GM12875 (cell line): Measurements from ENCODE around the gene OR2AK2.

Source experiments
- H3K4me3 ChIP-seq: one replicate; pipeline ENCODE4 v1.5.1; 2011; ENCODE audit warnings: low read depth, low read length, control low read depth
- CTCF ChIP-seq: IDR thresholded peaks from 2 replicates; pipeline ENCODE4 v1.5.1; 2011; ENCODE audit warnings: low read depth, mild to moderate bottlenecking, control low read depth, inconsistent platforms, low read length, moderate library complexity, borderline replicate concordance; ENCODE audit not compliant: insufficient read depth

Gene OR2AK2

GRCh38 chr1:247966532-247967204 lies 1.6 kb downstream of the OR2AK2 start:
- H3K4me3 ChIP-seq, result no peak overlapping the region
- no peak for TF ChIP-seq CTCF

GRCh38 chr1:247992986-247993385 lies 28.0 kb downstream of the OR2AK2 start:
- TF ChIP-seq CTCF, result no peak

GRCh38 chr1:247998811-247999210 lies 33.8 kb downstream of the OR2AK2 start:
- TF ChIP-seq CTCF, result no peak
- no peak overlapping the region for H3K4me3 ChIP-seq

More at GRCh38 chr1:247992986-247993385, 28.0 kb downstream of the OR2AK2 start:
- H3K4me3 ChIP-seq, result no peak overlapping the region

GRCh38 chr1:248000169-248000568 lies 35.1 kb downstream of the OR2AK2 start:
- TF ChIP-seq CTCF, result no peak
- H3K4me3 ChIP-seq, result no peak overlapping the region

GRCh38 chr1:248007778-248008177 lies 42.7 kb downstream of the OR2AK2 start:
- TF ChIP-seq CTCF, result no peak
- no peak overlapping the region for H3K4me3 ChIP-seq

GRCh38 chr1:248009681-248010080 lies 44.6 kb downstream of the OR2AK2 start:
- no peak overlapping the region for H3K4me3 ChIP-seq
- no peak for TF ChIP-seq CTCF

GRCh38 chr1:248013229-248013710 lies 48.2 kb downstream of the OR2AK2 start, which contains the start of gene OR2L5:
TSS of gene OR2L5 (plus strand) at chr1:248013660. CDS start at chr1:248021948, 8,288 bp downstream.
- no peak within 1 kb of the TSS for H3K4me3 ChIP-seq
- no peak for TF ChIP-seq CTCF
